Kidney epithelial cell (primary cell): ENCODE data around the gene LRP5. TPM values are rescaled to one million over a fixed set of nuclear protein-coding genes. Genes with fewer than 3 reads are reported as not detected.

Experiments
- DNase-seq: peaks from one replicate; pipeline ENCODE4 v3.0.0-alpha.2; 2010; ENCODE audit warnings: low read depth
- H3K27me3 ChIP-seq: 2 replicates; pipeline ENCODE4 v1.6.0; 2011; ENCODE audit warnings: low read length; ENCODE audit not compliant: control insufficient read depth, insufficient read depth
- H3K36me3 ChIP-seq: 2 replicates; pipeline ENCODE4 v1.5.1; 2011; ENCODE audit warnings: low read length; ENCODE audit not compliant: control insufficient read depth, insufficient read depth
- H3K4me3 ChIP-seq: 2 replicates; pipeline ENCODE4 v1.5.1; 2011; ENCODE audit warnings: low read depth, mild to moderate bottlenecking, control low read depth, low read length
- CTCF ChIP-seq: IDR thresholded peaks from 2 replicates; pipeline ENCODE4 v1.5.1; 2011; ENCODE audit warnings: mild to moderate bottlenecking, moderate library complexity, low read length, control low read depth, inconsistent platforms; ENCODE audit not compliant: insufficient read depth, poor library complexity, severe bottlenecking
- total RNA-seq: library from RNA; depleted of rRNA; stranded (reverse); fragments of >200 nt; gene quantifications from 2 replicates; pipeline ENCODE4 v1.2.3, GENCODE V29; 2015

Gene LRP5
- total RNA-seq, 1 donor from 2014 or later = 31.6 TPM

GRCh38 chr11:68266936-68267880 is 45.2 kb upstream of the LRP5 start:
- Histone ChIP-seq H3K27me3 (no peaks in the 10 kb centered on the region), H3K4me3 (no peak overlapping the region), H3K36me3 (peaks cover 2% of the 10 kb centered on the region)
- DNase-seq = no peak
- TF ChIP-seq CTCF = no peak

- Histone ChIP-seq H3K4me3 (no peak overlapping the region), H3K36me3 (peaks cover 2% of the 10 kb centered on the region), H3K27me3 (no peaks in the 10 kb centered on the region)
- no peak for DNase-seq
- TF ChIP-seq CTCF = no peak
Observed at GRCh38 chr11:68267881-68268240, 44.5 kb upstream of the LRP5 start.

GRCh38 chr11:68269414-68270081 is 42.8 kb upstream of the LRP5 start:
- no peak overlapping the region for H3K4me3 ChIP-seq
- no peaks in the 10 kb centered on the region for H3K27me3 ChIP-seq
- H3K36me3 ChIP-seq = peaks cover 1% of the 10 kb centered on the region
- TF ChIP-seq CTCF = no peak
- DNase-seq = peak; percentile 63

- Histone ChIP-seq H3K27me3 (no peaks in the 10 kb centered on the region), H3K36me3 (peaks cover 1% of the 10 kb centered on the region), H3K4me3 (peak overlapping the region; percentile 89)
- no peak for TF ChIP-seq CTCF
- DNase-seq = no peak
Observed at GRCh38 chr11:68270196-68271022, 42.0 kb upstream of the LRP5 start.

- no peaks in the 10 kb centered on the region for H3K36me3 ChIP-seq
- peak; percentile 52 for TF ChIP-seq CTCF
- H3K4me3 ChIP-seq = peak overlapping the region; percentile 89
- H3K27me3 ChIP-seq = no peaks in the 10 kb centered on the region
- DNase-seq = peak; percentile 48
Observed at GRCh38 chr11:68271023-68271780, 41.2 kb upstream of the LRP5 start.
